HG02623 (cell line): ENCODE measurements around the gene MTREX.

ENCODE experiments used
- ATAC-seq: cut with Tn5 transposase; IDR thresholded peaks from one replicate; pipeline ENCODE4 v1.9.1; 2021; ENCODE audit warnings: moderate library complexity; ENCODE audit not compliant: unreplicated experiment

MTREX gene

GRCh38 chr5:55427157-55427556 lies 119.4 kb downstream of the MTREX start:
- ATAC-seq, result no peak

GRCh38 chr5:55429221-55429612 lies 121.4 kb downstream of the MTREX start:
- ATAC-seq, result no peak

DNA sequence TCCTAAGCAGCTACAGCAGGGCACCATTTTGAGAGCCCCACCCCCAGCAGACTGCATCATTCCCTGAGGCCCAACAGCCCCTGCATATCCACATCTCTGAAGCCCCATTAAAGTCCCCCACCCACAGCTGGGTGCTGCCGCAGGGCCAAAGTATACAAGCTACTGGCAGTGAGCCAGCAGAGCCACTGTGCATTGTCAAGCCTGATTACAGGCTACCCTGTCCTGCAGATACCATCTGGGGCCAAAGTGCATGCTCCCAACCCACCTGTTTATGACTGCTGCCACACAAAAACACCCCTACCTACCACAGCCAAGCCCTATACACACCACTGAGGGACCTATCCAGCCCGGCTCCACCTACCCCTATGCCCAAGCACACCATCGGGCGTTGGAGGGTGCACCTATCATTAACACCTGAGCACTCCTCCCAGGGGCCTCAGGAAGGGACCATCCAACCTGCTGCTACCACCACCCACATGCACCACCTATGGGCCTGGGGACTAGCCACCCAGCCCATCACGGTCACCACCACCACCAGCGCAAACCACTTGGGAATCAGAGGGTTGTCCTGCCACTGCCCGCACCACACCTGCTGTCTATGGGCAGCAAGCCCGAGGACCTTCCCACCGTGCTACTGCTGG lies 121.9 kb downstream of the MTREX start:
- no peak for ATAC-seq

- ATAC-seq, result no peak
Measured at GRCh38 chr5:55432549-55432948, 124.8 kb downstream of the MTREX start.

DNA sequence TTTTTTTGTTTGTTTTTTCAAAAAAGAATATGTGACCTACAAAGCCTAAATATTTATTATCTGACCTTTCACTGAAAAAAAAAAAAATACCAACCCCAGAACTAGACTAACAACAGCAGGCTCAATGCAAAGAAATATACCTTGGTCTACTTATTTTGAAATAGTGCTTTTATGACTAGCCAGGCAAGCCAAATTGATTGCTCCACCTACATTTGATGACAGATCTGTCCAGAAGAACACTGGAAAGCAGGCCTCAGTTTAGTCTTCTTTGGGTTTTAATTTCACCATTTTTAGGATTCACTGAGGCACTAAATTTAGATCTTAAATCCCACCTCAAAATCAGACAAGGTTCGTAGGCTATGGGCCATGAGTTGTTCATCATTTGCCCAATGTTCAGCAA lies 129.7 kb downstream of the MTREX start:
- ATAC-seq, result no peak

- no peak for ATAC-seq
Measured at GRCh38 chr5:55437859-55438206, 130.0 kb downstream of the MTREX start.

DNA sequence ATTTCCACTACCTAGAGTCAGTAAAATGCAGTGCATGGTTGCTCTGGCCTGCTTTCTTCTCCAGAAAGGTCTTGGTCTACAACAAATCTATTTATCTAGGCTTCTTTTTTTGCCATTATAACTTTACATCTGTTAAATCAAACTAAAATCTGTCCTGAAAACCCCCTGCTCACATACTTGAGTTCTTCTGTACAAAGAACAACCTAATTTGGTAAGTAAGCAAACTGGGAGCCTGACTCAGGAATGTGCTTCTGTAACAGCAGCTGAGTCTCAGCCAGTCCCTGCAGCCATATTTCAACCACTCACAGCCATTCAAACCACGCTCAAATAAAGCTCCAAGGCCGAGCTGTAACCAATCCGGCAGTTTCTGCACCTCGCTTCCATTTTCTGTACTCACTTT lies 131.2 kb downstream of the MTREX start:
- no peak for ATAC-seq

DNA sequence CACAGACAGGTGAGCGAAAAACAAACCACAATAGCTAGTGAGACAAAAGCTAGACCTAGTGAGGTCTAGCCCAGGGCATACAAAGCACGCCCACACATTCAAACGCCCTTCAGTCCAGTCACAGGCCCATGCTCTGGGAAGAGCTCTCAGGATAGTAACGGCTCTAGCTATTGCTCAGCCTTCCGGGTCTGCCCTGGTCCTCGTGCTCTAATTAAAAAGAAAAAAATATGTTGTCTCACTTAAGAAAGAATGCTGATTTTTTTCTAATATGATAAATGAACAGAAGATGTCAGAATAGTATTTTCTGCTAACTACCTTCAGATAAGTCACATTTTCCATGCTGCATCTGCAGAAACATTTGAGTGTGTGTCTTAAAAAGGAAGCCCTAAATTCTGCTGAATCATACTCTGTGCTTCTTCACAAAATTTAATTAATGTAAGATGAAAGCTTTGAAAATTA lies 132.4 kb downstream of the MTREX start:
- ATAC-seq, result no peak

DNA sequence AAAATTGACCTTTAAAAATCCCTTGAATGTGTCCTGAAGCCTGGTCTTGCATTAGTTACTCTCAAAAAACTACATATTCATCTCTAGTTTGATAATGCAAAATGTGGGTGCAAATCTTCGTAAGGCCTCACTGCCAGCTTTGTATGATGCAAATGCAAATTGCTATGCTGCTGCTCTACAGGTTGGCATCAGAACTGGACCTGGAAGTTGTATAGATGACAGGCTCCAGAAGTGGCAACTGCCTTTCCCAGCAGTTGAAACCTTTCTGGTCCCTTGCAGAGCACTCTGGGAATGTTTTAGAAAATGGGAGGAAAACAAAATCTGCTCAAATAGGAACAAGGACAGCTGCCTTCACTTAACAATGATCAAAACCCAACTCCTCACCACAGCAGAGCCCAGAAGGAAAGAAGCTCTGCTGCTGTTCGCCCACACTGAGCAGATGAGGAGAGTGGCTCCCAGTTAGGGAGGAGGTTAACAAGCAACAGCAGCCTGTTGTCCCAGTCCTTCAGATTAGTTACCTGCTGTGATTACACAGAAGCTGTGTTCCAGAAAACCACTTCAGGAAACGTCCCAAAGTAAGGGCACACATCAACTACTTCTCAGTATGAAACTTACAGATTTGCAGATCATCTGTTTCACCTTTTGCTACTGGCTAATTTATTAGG lies 133.4 kb downstream of the MTREX start:
- no peak for ATAC-seq

GRCh38 chr5:55441954-55442353 lies 134.2 kb downstream of the MTREX start:
- no peak for ATAC-seq

DNA sequence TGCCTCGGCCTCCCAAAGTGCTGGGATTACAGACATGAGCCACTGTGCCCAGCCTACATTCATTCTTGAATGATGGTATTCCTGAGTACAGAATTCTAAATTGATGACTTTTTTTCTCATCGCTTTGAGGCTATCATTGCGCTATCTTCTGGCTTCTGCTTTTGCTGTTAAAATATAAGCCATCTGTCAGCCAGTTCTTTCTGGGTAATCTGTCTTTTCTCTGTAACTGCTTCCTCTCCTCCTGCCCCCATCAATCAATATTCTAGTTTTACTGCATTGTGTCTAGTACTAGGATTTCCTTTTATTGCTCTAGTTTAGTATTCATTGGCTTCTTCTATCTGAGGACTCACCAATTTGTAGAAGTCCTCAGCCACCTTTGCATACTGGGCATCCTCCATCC lies 138.0 kb downstream of the MTREX start:
- ATAC-seq, result no peak

DNA sequence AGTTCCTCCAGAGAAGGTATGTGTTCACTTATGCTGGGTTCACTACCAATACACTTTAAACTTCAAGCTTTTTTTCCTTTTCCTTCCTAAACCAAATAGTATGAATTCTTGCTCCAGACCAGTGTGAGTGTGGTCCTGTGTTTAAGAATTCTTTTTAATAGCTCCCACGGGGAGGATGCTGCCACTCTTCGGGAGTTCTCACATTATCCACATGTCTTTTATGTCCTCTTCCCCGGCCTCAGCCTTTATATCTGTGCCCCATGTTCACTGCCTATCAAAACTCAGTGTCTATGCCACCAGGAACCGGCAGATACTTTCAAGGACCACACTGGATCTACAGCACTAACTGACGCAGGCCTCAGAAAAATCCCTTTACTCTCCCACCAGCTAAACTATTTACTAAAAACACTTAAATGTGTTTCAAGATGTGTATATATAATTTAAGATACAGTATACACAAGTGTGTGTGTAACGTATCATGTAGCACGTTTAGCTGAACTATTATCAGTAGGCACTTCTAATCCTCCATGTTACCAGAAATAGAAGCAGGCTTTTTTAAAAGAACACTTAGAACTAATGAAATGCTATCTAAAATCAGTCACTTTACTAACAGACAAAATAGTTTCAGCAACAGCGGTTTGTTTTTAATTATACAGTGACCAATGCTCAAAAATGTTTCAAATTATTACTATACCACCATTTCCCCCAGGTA lies 139.0 kb downstream of the MTREX start:
- ATAC-seq, result no peak

GRCh38 chr5:55450050-55450765 lies 142.4 kb downstream of the MTREX start:
- no peak for ATAC-seq

- no peak for ATAC-seq
Measured at GRCh38 chr5:55451976-55452375, 144.2 kb downstream of the MTREX start.

GRCh38 chr5:55453211-55453610 lies 145.4 kb downstream of the MTREX start:
- no peak for ATAC-seq

- ATAC-seq, result no peak
Measured at GRCh38 chr5:55454282-55454681, 146.5 kb downstream of the MTREX start.

GRCh38 chr5:55456216-55456895 lies 148.6 kb downstream of the MTREX start:
- no peak for ATAC-seq

- ATAC-seq, result no peak
Measured at GRCh38 chr5:55459572-55459971, 151.8 kb downstream of the MTREX start.

DNA sequence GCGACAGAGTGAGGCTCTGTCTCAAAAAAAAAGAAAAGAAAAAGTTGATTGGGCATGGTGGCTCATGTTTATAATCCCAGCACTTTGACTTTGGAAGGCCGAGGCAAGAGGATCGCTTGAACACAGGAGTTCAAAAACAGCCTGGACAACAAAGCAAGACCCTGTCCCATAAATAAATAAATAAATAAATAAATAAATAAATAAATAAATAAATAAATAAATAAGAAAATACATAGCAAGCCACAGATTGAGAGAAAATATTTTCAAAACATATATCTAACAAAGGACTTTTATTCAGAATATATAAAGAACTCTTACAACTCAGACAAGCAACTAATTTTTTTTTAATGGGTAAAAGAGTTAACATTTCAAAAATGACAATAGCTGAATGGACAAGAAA lies 155.8 kb downstream of the MTREX start:
- ATAC-seq, result no peak

DNA sequence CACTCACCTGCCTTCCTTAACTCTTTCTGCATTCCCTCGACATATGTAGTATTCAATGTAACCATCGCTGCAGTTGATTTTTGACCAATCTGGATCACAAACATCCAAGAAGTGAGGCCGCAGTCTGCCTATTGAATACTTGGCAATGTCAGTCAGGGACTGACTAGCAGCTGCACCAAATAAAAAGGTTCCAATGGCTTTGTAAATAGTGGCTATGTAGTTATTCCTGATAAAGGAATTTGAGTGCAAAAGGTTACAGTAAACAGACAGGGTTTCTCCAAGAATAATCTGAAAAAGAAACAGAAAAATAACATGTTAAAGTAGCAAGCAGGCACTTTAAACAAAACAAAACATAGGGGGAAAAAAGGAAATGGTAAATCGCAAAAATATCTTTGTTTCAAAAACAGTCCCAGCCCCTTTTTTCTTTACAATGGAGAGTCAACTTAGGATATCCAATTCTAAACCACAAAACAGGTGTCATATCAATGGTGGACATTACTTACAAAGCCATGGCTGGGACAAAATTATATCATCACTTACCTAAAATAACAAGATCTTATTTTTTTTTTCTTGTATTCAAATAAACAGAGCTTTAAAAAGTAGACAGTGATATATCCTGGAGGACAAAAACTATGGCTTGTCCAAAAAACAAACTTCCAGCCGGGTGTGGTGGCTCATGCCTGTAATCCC lies 160.2 kb downstream of the MTREX start:
- no peak for ATAC-seq

GRCh38 chr5:55469839-55470238 lies 162.1 kb downstream of the MTREX start:
- ATAC-seq, result no peak
